HG03159 (cell line): ENCODE data around the gene SRGAP3.

Experiments used
- ATAC-seq: cut with Tn5 transposase; IDR thresholded peaks from one replicate; pipeline ENCODE4 v1.9.1; 2021; ENCODE audit warnings: mild to moderate bottlenecking, moderate library complexity; ENCODE audit not compliant: unreplicated experiment

SRGAP3 gene

GRCh38 chr3:9067352-9067975 is 182.0 kb downstream of the SRGAP3 start:
- ATAC-seq = peak; percentile 52

- no peak for ATAC-seq
These were observed 182.7 kb downstream of the SRGAP3 start for GRCh38 chr3:9066775-9067174.

- no peak for ATAC-seq
These were observed 183.3 kb downstream of the SRGAP3 start for GRCh38 chr3:9066141-9066540.

- no peak for ATAC-seq
These were observed 184.6 kb downstream of the SRGAP3 start for GRCh38 chr3:9064850-9065249.

GRCh38 chr3:9064251-9064650 is 185.2 kb downstream of the SRGAP3 start:
- ATAC-seq = no peak

GRCh38 chr3:9062570-9062969 is 186.9 kb downstream of the SRGAP3 start:
- ATAC-seq = no peak

GRCh38 chr3:9061634-9062033 is 187.8 kb downstream of the SRGAP3 start:
- no peak for ATAC-seq

GRCh38 chr3:9059489-9060400 is 189.7 kb downstream of the SRGAP3 start:
- ATAC-seq = no peak

- no peak for ATAC-seq
These were observed 192.9 kb downstream of the SRGAP3 start for GRCh38 chr3:9056581-9056980.

- no peak for ATAC-seq
These were observed 201.7 kb downstream of the SRGAP3 start for GRCh38 chr3:9047452-9048346.

- ATAC-seq = no peak
These were observed 204.1 kb downstream of the SRGAP3 start for GRCh38 chr3:9045371-9045770.

- no peak for ATAC-seq
These were observed 206.4 kb downstream of the SRGAP3 start for GRCh38 chr3:9043063-9043462.

GRCh38 chr3:9041626-9042025 is 207.8 kb downstream of the SRGAP3 start:
- ATAC-seq = no peak

GRCh38 chr3:9040996-9041395 is 208.4 kb downstream of the SRGAP3 start:
- ATAC-seq = no peak

- no peak for ATAC-seq
These were observed 212.2 kb downstream of the SRGAP3 start for GRCh38 chr3:9037144-9037711.

GRCh38 chr3:9036404-9037131 is 212.9 kb downstream of the SRGAP3 start:
- no peak for ATAC-seq

- ATAC-seq = no peak
These were observed 213.5 kb downstream of the SRGAP3 start for GRCh38 chr3:9035961-9036360.

GRCh38 chr3:9035473-9035872 is 214.0 kb downstream of the SRGAP3 start:
- ATAC-seq = no peak

GRCh38 chr3:9033867-9034266 is 215.6 kb downstream of the SRGAP3 start:
- no peak for ATAC-seq

- no peak for ATAC-seq
These were observed 217.1 kb downstream of the SRGAP3 start for GRCh38 chr3:9032231-9032777.
